Activated T-helper 1 cell treated with anti-CD3 and anti-CD28 coated beads, Interleukin-12 subunit alpha, Interleukin-12 subunit beta, Interleukin-2, Interleukin-4 antibody, amounts not matched to agents 30 ng/mL and 10 ng/mL and 1 ng/mL, durations not matched to agents 14 hours and 24 hours and 36 hours (primary cell): Measurements from ENCODE around the gene SEC14L5. TPM values are rescaled to one million over a fixed set of nuclear protein-coding genes. Genes with fewer than 3 reads are reported as not detected.

Experiments used
- DNase-seq: peaks from one replicate; pipeline ENCODE4 v3.0.0; 2021; ENCODE audit warnings: low spot score
- H3K27ac Mint-ChIP-seq: one replicate; pipeline ENCODE4 v1.8.0; 2021; ENCODE audit warnings: mild to moderate bottlenecking, mixed read lengths
- H3K27me3 Mint-ChIP-seq: one replicate; pipeline ENCODE4 v1.8.0; 2022; ENCODE audit warnings: mild to moderate bottlenecking, moderate library complexity, mixed read lengths; ENCODE audit not compliant: insufficient read depth
- H3K36me3 Mint-ChIP-seq: one replicate; pipeline ENCODE4 v1.8.0; 2021; ENCODE audit warnings: low read depth, mixed read lengths
- H3K4me1 Mint-ChIP-seq: one replicate; pipeline ENCODE4 v1.8.0; 2021; ENCODE audit warnings: low read depth, mixed read lengths
- H3K4me3 Mint-ChIP-seq: one replicate; pipeline ENCODE4 v1.8.0; 2021; ENCODE audit warnings: mild to moderate bottlenecking, moderate library complexity, mixed read lengths
- H3K9me3 Mint-ChIP-seq: one replicate; pipeline ENCODE4 v1.8.0; 2021; ENCODE audit warnings: mixed read lengths
- intact Hi-C: fragments of 100-400 bp; cut with micrococcal nuclease; formaldehyde crosslinking; loops from one replicate; pipeline ENCODE4 v1.15.1; 2024
- total RNA-seq: library from RNA; stranded (reverse); gene quantifications from 2 replicates; pipeline ENCODE4 v1.2.3, GENCODE V29; 2022

SEC14L5 gene
- total RNA-seq, 1 donor from 2014 or later: not detected

DNA sequence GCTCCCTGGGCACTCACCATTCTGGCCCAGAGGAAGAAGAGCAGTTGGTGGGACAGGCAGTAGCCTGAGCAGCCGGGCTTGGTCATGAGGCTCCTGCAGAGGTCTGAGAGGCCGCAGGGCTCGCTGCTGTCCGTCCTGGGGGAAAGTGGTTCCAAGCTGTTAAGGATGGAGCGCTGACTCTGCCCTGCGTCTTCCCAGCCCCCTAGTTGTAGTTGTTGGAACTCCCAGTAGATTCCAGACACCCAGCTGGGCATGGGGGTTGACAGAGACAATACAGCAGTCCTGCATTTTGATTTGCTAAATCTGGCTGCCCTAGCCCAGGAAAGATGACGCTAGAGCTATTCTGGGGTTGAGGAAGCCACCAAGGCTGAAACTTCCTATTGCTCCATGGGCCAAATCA lies 100.3 kb downstream of the SEC14L5 start:
- no peaks in the 10 kb centered on the region for H3K36me3 Mint-ChIP-seq
- no peak overlapping the region for H3K4me3 Mint-ChIP-seq
- H3K27ac Mint-ChIP-seq: no peak overlapping the region
- no peak for DNase-seq
- H3K27me3 Mint-ChIP-seq: no peaks in the 10 kb centered on the region
- no peaks in the 10 kb centered on the region for H3K9me3 Mint-ChIP-seq
- no peaks in the 10 kb centered on the region for H3K4me1 Mint-ChIP-seq
- intact Hi-C loops: no loop called here

GRCh38 chr16:5059386-5060072 lies 101.4 kb downstream of the SEC14L5 start:
- H3K27ac Mint-ChIP-seq: no peak overlapping the region
- no peaks in the 10 kb centered on the region for H3K36me3 Mint-ChIP-seq
- no peak overlapping the region for H3K4me3 Mint-ChIP-seq
- no peaks in the 10 kb centered on the region for H3K27me3 Mint-ChIP-seq
- no peaks in the 10 kb centered on the region for H3K9me3 Mint-ChIP-seq
- no peak for DNase-seq
- H3K4me1 Mint-ChIP-seq: no peaks in the 10 kb centered on the region
- intact Hi-C loops: no loop called here

- H3K27ac Mint-ChIP-seq: no peak overlapping the region
- H3K4me1 Mint-ChIP-seq: no peaks in the 10 kb centered on the region
- DNase-seq: no peak
- H3K36me3 Mint-ChIP-seq: no peaks in the 10 kb centered on the region
- H3K9me3 Mint-ChIP-seq: no peaks in the 10 kb centered on the region
- H3K4me3 Mint-ChIP-seq: no peak overlapping the region
- intact Hi-C loops: no loop called here
- no peaks in the 10 kb centered on the region for H3K27me3 Mint-ChIP-seq
These were observed 102.0 kb downstream of the SEC14L5 start for GRCh38 chr16:5060073-5060641.

- DNase-seq: no peak
- Mint-ChIP-seq H3K4me1 (no peaks in the 10 kb centered on the region), H3K9me3 (no peaks in the 10 kb centered on the region), H3K36me3 (no peaks in the 10 kb centered on the region), H3K4me3 (no peak overlapping the region), H3K27ac (no peak overlapping the region), H3K27me3 (peaks cover under 1% of the 10 kb centered on the region)
- intact Hi-C loops: no loop called here
These were observed 103.9 kb downstream of the SEC14L5 start for GRCh38 chr16:5062051-5062450.

DNA sequence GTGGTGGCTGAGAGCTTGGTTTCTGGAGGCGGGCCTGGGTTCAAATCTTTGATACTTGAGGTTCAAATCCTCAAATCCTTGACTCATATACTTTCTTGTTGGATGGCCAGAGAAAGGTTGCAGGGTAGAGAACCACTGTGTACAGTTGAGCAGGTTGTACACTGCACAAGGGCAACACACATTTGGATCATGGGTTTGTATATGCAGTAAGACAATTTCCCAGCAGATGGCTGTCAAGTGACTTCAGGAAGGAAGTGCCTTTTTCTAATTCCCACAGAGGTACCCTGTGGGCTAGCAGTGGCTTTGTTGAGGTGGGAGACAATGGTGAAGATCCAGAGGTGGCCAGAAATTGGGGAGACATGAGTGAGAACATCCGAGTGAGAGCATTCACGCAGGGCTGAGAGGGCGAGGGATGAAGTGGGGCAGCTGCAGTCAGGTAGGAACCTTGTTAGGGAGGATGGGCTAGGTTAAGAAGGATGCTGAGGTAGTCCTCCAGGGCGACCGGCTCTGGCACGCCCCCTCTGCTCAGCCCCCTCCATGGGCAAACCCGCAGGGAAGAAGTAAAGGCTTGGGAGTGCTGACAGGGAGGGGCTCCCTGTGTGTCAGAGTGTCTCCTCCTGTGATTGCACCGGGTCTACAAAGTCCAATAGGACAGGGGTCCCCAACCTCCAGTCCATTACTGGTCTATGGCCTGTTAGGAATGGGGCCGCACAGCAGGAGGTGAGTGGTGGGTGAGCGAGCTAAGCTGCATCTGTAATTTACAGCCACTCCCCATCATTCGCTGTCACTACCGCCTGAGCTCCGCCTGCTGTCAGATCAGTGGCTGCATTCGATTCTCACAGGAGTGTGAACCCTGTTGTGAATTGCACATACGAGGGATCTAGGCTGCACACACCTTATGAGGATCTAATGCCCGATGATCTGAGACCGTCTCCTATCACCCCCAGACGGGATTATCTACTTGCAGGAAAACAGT lies 104.9 kb downstream of the SEC14L5 start:
- Mint-ChIP-seq H3K4me3 (no peak overlapping the region), H3K9me3 (no peaks in the 10 kb centered on the region), H3K27ac (no peak overlapping the region), H3K27me3 (peaks cover 2% of the 10 kb centered on the region), H3K4me1 (no peaks in the 10 kb centered on the region), H3K36me3 (no peaks in the 10 kb centered on the region)
- intact Hi-C loops: no loop called here
- no peak for DNase-seq

GRCh38 chr16:5064915-5065314 lies 106.8 kb downstream of the SEC14L5 start:
- intact Hi-C loops: no loop called here
- H3K4me3 Mint-ChIP-seq: no peak overlapping the region

DNA sequence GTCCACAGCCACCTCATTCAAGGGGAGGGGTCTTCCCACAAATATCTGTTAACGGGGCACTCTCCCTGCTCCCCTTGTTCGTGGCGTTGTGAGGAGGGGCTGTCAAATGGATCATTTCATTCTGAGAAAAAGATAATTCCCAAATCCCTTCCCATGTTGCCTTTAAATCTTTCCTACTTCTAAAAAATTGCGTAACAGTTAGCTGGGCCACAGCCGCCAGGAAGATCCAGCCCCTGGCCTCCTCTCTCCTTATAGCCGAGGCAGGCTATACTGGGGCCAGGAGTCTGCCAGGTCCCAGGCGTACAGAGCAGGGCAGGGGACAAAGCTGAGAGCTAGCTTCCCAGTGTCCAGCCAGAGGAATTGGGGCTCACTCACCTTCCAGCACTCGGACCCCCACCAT lies 107.2 kb downstream of the SEC14L5 start:
- no peak overlapping the region for H3K4me3 Mint-ChIP-seq
- H3K9me3 Mint-ChIP-seq: no peaks in the 10 kb centered on the region
- no peaks in the 10 kb centered on the region for H3K4me1 Mint-ChIP-seq
- peaks cover 4% of the 10 kb centered on the region for H3K27me3 Mint-ChIP-seq
- intact Hi-C loops: no loop called here
- no peak overlapping the region for H3K27ac Mint-ChIP-seq
- H3K36me3 Mint-ChIP-seq: no peaks in the 10 kb centered on the region
- DNase-seq: no peak

More at GRCh38 chr16:5064915-5065314, 106.8 kb downstream of the SEC14L5 start:
- H3K9me3 Mint-ChIP-seq: no peaks in the 10 kb centered on the region
- H3K36me3 Mint-ChIP-seq: no peaks in the 10 kb centered on the region
- no peak for DNase-seq
- no peak overlapping the region for H3K27ac Mint-ChIP-seq
- H3K4me1 Mint-ChIP-seq: no peaks in the 10 kb centered on the region
- H3K27me3 Mint-ChIP-seq: peaks cover 4% of the 10 kb centered on the region

DNA sequence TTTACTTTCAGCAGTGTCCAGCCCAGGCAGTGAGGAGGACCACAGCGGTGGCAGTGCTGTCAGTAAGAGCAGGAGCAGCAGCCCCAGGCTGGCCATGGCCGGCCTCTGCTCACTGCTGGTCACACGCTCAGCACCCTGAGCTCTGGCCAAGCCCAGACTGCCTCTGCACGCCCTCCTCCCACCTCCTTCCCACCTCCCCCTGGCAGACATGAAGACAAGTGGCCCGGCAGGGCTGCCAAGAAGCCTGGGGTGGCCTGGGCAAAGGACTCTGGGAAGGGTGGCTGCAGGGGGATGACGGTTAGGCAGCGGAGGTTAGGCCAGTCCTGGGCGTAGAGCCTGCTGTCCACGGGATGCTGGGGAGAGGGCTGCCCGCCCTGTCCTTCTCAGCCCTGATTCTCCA lies 107.7 kb downstream of the SEC14L5 start, which contains the start of gene C16orf89:
Gene C16orf89 (minus strand): TSS at position 144 of the 400 bp plus-strand sequence. CDS start 48 bp downstream, at position 96.
- Mint-ChIP-seq H3K4me1 (peaks cover under 1% of the 10 kb centered on the region), H3K27ac (no peak within 1 kb of the TSS), H3K4me3 (no peak within 1 kb of the TSS), H3K27me3 (peaks cover 4% of the 10 kb centered on the region), H3K9me3 (no peaks in the 10 kb centered on the region), H3K36me3 (no peaks in the 10 kb centered on the region)
- no peak for DNase-seq
- intact Hi-C loops: no loop called here

GRCh38 chr16:5066511-5066910 lies 108.4 kb downstream of the SEC14L5 start:
- peaks cover 6% of the 10 kb centered on the region for H3K27me3 Mint-ChIP-seq
- intact Hi-C loops: no loop called here
- H3K27ac Mint-ChIP-seq: no peak overlapping the region
- H3K9me3 Mint-ChIP-seq: no peaks in the 10 kb centered on the region
- H3K36me3 Mint-ChIP-seq: no peaks in the 10 kb centered on the region
- no peak overlapping the region for H3K4me3 Mint-ChIP-seq
- no peak for DNase-seq
- H3K4me1 Mint-ChIP-seq: peaks cover 8% of the 10 kb centered on the region

Other genes starting within 250 kb of the SEC14L5 start
- 21.1 and 25.8 TPM in 2 replicates for gene ANKS3, start 224.1 kb upstream of the SEC14L5 start, total RNA-seq
- not detected in 2 replicates for gene DNAAF8, start 223.8 kb upstream of the SEC14L5 start, total RNA-seq
- 16.6 and 17.4 TPM in 2 replicates for gene ZNF500, start 191.2 kb upstream of the SEC14L5 start, total RNA-seq
- not detected in 2 replicates for gene SEPTIN12, start 170.0 kb upstream of the SEC14L5 start, total RNA-seq
- gene SMIM22, start 163.0 kb upstream of the SEC14L5 start, total RNA-seq: not detected in 2 replicates
- gene ROGDI, start 155.7 kb upstream of the SEC14L5 start, total RNA-seq: 3.3 and 3.5 TPM in 2 replicates
- 119 and 120 TPM in 2 replicates for gene GLYR1, start 111.0 kb upstream of the SEC14L5 start, total RNA-seq
- 39.6 and 42.6 TPM in 2 replicates for gene UBN1, start 110.8 kb upstream of the SEC14L5 start, total RNA-seq
- not detected in 2 replicates for gene PPL, start 21.2 kb upstream of the SEC14L5 start, total RNA-seq
- 11.6 and 12.5 TPM in 2 replicates for gene NAGPA, start 75.6 kb downstream of the SEC14L5 start, total RNA-seq
- not detected in 2 replicates for gene C16orf89, start 107.6 kb downstream of the SEC14L5 start, total RNA-seq
- 40.0 and 41.4 TPM in 2 replicates for gene ALG1, start 113.5 kb downstream of the SEC14L5 start, total RNA-seq
- 27.5 and 27.7 TPM in 2 replicates for gene EEF2KMT, start 139.5 kb downstream of the SEC14L5 start, total RNA-seq